ENCODE measurements around the gene GRAMD1B.

GRCh38 chr11:123587044-123587443 lies 157.0 kb downstream of the GRAMD1B start:
- TF ChIP-seq POLR2A (IDR thresholded peaks at IDR 0.05; ENCODE audit: low read length) = no peak
- no peak for TF ChIP-seq JUN (IDR thresholded peaks at IDR 0.05)
- TF ChIP-seq, protein P1, sequence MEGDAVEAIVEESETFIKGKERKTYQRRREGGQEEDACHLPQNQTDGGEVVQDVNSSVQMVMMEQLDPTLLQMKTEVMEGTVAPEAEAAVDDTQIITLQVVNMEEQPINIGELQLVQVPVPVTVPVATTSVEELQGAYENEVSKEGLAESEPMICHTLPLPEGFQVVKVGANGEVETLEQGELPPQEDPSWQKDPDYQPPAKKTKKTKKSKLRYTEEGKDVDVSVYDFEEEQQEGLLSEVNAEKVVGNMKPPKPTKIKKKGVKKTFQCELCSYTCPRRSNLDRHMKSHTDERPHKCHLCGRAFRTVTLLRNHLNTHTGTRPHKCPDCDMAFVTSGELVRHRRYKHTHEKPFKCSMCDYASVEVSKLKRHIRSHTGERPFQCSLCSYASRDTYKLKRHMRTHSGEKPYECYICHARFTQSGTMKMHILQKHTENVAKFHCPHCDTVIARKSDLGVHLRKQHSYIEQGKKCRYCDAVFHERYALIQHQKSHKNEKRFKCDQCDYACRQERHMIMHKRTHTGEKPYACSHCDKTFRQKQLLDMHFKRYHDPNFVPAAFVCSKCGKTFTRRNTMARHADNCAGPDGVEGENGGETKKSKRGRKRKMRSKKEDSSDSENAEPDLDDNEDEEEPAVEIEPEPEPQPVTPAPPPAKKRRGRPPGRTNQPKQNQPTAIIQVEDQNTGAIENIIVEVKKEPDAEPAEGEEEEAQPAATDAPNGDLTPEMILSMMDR (IDR thresholded peaks at IDR 0.05) = no peak
- TF ChIP-seq CHD4 (IDR thresholded peaks at IDR 0.05; ENCODE audit: borderline replicate concordance) = no peak
- TF ChIP-seq ZFP36 (IDR thresholded peaks at IDR 0.05; ENCODE audit: borderline replicate concordance, partially characterized antibody) = no peak
- no peak for TF ChIP-seq REST (IDR thresholded peaks at IDR 0.05)
- TF ChIP-seq, protein P2, sequence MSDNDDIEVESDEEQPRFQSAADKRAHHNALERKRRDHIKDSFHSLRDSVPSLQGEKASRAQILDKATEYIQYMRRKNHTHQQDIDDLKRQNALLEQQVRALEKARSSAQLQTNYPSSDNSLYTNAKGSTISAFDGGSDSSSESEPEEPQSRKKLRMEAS (IDR thresholded peaks at IDR 0.05) = no peak
- TF ChIP-seq ZC3H11A (IDR thresholded peaks at IDR 0.05) = no peak
- TF ChIP-seq HOXA7 (CRISPR knock-in tag; IDR thresholded peaks at IDR 0.05) = no peak
- no peak for TF ChIP-seq MAZ (IDR thresholded peaks at IDR 0.05; ENCODE audit: borderline replicate concordance, low read depth, low read length)
- no peak for TF ChIP-seq SMC3 (IDR thresholded peaks at IDR 0.05)
